Breast epithelium (tissue), 3 donors: ENCODE measurements around the gene PDCD1.

Source experiments
- POLR2A ChIP-seq: fragments of 450-650 bp; IDR thresholded peaks from one replicate; pipeline ENCODE4 v1.6.1; 2016; ENCODE audit warnings: antibody characterized with exemption, mild to moderate bottlenecking, moderate library complexity
- POLR2AphosphoS5 ChIP-seq, 3 donors: sonication (generic); formaldehyde crosslinking; IDR thresholded peaks; one replicate each; pipeline ENCODE4 v1.6.1; 2017; ENCODE audit warnings: antibody characterized with exemption in 3 of 3
- TF ChIP-seq, protein P1 (sequence below), 3 donors: fragments of 450-650 bp; IDR thresholded peaks; one replicate each; pipeline ENCODE4 v1.5.1; 2016 to 2017; ENCODE audit warnings: antibody characterized with exemption in 3 of 3, mild to moderate bottlenecking in 3 of 3, moderate library complexity in 3 of 3

DNA sequence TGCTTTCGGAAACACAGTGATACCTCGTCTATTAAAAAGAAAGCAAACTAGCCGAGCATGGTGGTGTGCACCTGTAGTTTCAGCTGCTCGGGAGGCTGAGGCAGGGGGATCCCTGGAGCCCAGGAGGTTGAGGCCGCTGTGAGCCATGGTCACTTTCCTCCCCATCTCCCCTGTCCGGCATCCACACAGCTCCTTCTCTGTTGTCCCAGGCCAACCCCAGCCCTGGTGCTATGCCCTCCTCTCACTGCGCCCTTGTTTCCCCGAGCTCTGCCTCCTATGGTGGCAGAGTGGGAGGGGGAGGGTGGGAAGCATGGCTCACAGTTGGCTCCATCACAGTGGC lies 26.2 kb upstream of the PDCD1 start:
- TF ChIP-seq, protein P1, sequence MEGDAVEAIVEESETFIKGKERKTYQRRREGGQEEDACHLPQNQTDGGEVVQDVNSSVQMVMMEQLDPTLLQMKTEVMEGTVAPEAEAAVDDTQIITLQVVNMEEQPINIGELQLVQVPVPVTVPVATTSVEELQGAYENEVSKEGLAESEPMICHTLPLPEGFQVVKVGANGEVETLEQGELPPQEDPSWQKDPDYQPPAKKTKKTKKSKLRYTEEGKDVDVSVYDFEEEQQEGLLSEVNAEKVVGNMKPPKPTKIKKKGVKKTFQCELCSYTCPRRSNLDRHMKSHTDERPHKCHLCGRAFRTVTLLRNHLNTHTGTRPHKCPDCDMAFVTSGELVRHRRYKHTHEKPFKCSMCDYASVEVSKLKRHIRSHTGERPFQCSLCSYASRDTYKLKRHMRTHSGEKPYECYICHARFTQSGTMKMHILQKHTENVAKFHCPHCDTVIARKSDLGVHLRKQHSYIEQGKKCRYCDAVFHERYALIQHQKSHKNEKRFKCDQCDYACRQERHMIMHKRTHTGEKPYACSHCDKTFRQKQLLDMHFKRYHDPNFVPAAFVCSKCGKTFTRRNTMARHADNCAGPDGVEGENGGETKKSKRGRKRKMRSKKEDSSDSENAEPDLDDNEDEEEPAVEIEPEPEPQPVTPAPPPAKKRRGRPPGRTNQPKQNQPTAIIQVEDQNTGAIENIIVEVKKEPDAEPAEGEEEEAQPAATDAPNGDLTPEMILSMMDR (IDR thresholded peaks at IDR 0.05) = no peak
- TF ChIP-seq POLR2AphosphoS5 (IDR thresholded peaks at IDR 0.05) (no peak), POLR2A (no peak)
